ENCODE results near the gene MALT1.

MALT1 gene

GRCh38 chr18:58781627-58782194 is 110.4 kb downstream of the MALT1 start:
- CTCF ChIA-PET = no interaction called here
- POLR2A ChIA-PET = no interaction called here
- peak; percentile 58 for DNase-seq (ENCODE audit: extremely low spot score)
- no peak for TF ChIP-seq FOXA1 (IDR thresholded peaks at IDR 0.05)
- no peak for TF ChIP-seq HDGF (IDR thresholded peaks at IDR 0.05; ENCODE audit: borderline replicate concordance)
- TF ChIP-seq ZNF384 (IDR thresholded peaks at IDR 0.05) = no peak
- TF ChIP-seq BHLHE40 (IDR thresholded peaks at IDR 0.05; ENCODE audit: borderline replicate concordance) = no peak
- peak; percentile 49 for TF ChIP-seq CTBP1 (IDR thresholded peaks at IDR 0.05; ENCODE audit: borderline replicate concordance)
- TF ChIP-seq FOXM1 (IDR thresholded peaks at IDR 0.05; ENCODE audit: borderline replicate concordance) = no peak
- TF ChIP-seq L3MBTL2 (conservative IDR thresholded peaks at IDR 0.05) = peak; percentile 27; the same call in 1 of the 2 replicates
- 0 out of 2 replicates have a peak, but pooled peaks have one; percentile 21 for TF ChIP-seq TARDBP (IDR thresholded peaks at IDR 0.05)
- no peak for TF ChIP-seq SUZ12 (IDR thresholded peaks at IDR 0.05)
- no peak for TF ChIP-seq FOXK2 (IDR thresholded peaks at IDR 0.05)
- TF ChIP-seq LEF1 (IDR thresholded peaks at IDR 0.05; ENCODE audit: borderline replicate concordance) = no peak

- POLR2A ChIA-PET = no interaction called here
- no peak for DNase-seq (ENCODE audit: extremely low spot score)
- CTCF ChIA-PET = interaction anchor here (0.7 to 2.0 kb wide), 2 partner anchors 16 to 335 kb away, joined by 3 to 5 read pairs; no protein-coding TSS in a partner anchor
Measured at GRCh38 chr18:58784601-58785137, 113.4 kb downstream of the MALT1 start.

GRCh38 chr18:58785171-58785805 is 114.0 kb downstream of the MALT1 start:
- no peak for DNase-seq (ENCODE audit: extremely low spot score)
- ChIA-PET POLR2A (no interaction called here), CTCF (interaction anchor here (2.0 kb wide), 1 partner anchor 16 kb away, joined by 5 read pairs; no protein-coding TSS in a partner anchor)
- TF ChIP-seq HDGF (IDR thresholded peaks at IDR 0.05; ENCODE audit: borderline replicate concordance) (no peak), BHLHE40 (IDR thresholded peaks at IDR 0.05; ENCODE audit: borderline replicate concordance) (no peak), SUZ12 (IDR thresholded peaks at IDR 0.05) (no peak), FOXA1 (IDR thresholded peaks at IDR 0.05) (no peak), L3MBTL2 (conservative IDR thresholded peaks at IDR 0.05) (no peak), PKNOX1 (IDR thresholded peaks at IDR 0.05) (no peak), CTBP1 (IDR thresholded peaks at IDR 0.05; ENCODE audit: borderline replicate concordance) (no peak), TARDBP (IDR thresholded peaks at IDR 0.05) (no peak), ARNT (IDR thresholded peaks at IDR 0.05) (no peak), FOXM1 (IDR thresholded peaks at IDR 0.05; ENCODE audit: borderline replicate concordance) (no peak)

More at GRCh38 chr18:58784601-58785137, 113.4 kb downstream of the MALT1 start:
- TF ChIP-seq CTBP1 (IDR thresholded peaks at IDR 0.05; ENCODE audit: borderline replicate concordance) (no peak), L3MBTL2 (conservative IDR thresholded peaks at IDR 0.05) (no peak), SUZ12 (IDR thresholded peaks at IDR 0.05) (no peak), ELF4 (IDR thresholded peaks at IDR 0.05) (no peak), HDGF (IDR thresholded peaks at IDR 0.05; ENCODE audit: borderline replicate concordance) (no peak), PKNOX1 (IDR thresholded peaks at IDR 0.05) (no peak)

- CTCF ChIA-PET = interaction anchor here (2.0 kb wide), 1 partner anchor 17 kb away, joined by 5 read pairs; no protein-coding TSS in a partner anchor
Measured at GRCh38 chr18:58785870-58786269, 114.6 kb downstream of the MALT1 start.

GRCh38 chr18:58787536-58788149 is 116.4 kb downstream of the MALT1 start:
- no peak for DNase-seq (ENCODE audit: extremely low spot score)
- ChIA-PET CTCF (no interaction called here), POLR2A (no interaction called here)
- TF ChIP-seq CTBP1 (IDR thresholded peaks at IDR 0.05; ENCODE audit: borderline replicate concordance) (no peak), PKNOX1 (IDR thresholded peaks at IDR 0.05) (no peak), NFRKB (IDR thresholded peaks at IDR 0.05) (no peak), SUZ12 (IDR thresholded peaks at IDR 0.05) (no peak), L3MBTL2 (conservative IDR thresholded peaks at IDR 0.05) (no peak), FOXA1 (IDR thresholded peaks at IDR 0.05) (no peak), SP1 (IDR thresholded peaks at IDR 0.05) (no peak), BHLHE40 (IDR thresholded peaks at IDR 0.05; ENCODE audit: borderline replicate concordance) (no peak), HDGF (IDR thresholded peaks at IDR 0.05; ENCODE audit: borderline replicate concordance) (no peak), ARNT (IDR thresholded peaks at IDR 0.05) (no peak)

More at GRCh38 chr18:58785870-58786269, 114.6 kb downstream of the MALT1 start:
- POLR2A ChIA-PET = no interaction called here
- DNase-seq (ENCODE audit: extremely low spot score) = no peak
- TF ChIP-seq FOXK2 (IDR thresholded peaks at IDR 0.05) (no peak), HDGF (IDR thresholded peaks at IDR 0.05; ENCODE audit: borderline replicate concordance) (no peak), SP1 (IDR thresholded peaks at IDR 0.05) (no peak), LEF1 (IDR thresholded peaks at IDR 0.05; ENCODE audit: borderline replicate concordance) (no peak), ELF4 (IDR thresholded peaks at IDR 0.05) (no peak), PKNOX1 (IDR thresholded peaks at IDR 0.05) (no peak), SUZ12 (IDR thresholded peaks at IDR 0.05) (no peak), BHLHE40 (IDR thresholded peaks at IDR 0.05; ENCODE audit: borderline replicate concordance) (no peak), FOXA1 (IDR thresholded peaks at IDR 0.05) (no peak), NFRKB (IDR thresholded peaks at IDR 0.05) (no peak), FOXM1 (IDR thresholded peaks at IDR 0.05; ENCODE audit: borderline replicate concordance) (no peak), L3MBTL2 (conservative IDR thresholded peaks at IDR 0.05) (no peak), TARDBP (IDR thresholded peaks at IDR 0.05) (no peak), ARNT (IDR thresholded peaks at IDR 0.05) (no peak), ZNF384 (IDR thresholded peaks at IDR 0.05) (no peak), CTBP1 (IDR thresholded peaks at IDR 0.05; ENCODE audit: borderline replicate concordance) (no peak)
